CD4-positive, alpha-beta memory T cell (primary cell): ENCODE measurements around the gene PAQR7. TPM values are rescaled to one million over a fixed set of nuclear protein-coding genes. Genes with fewer than 3 reads are reported as not detected.

ENCODE experiments used
- CTCF ChIA-PET: fragments of 350-600 bp; sonication (Branson Sonifier 250); formaldehyde crosslinking; loops from one replicate; lab custom pipeline; 2021; ENCODE audit warnings: inconsistent platforms; ENCODE audit not compliant: partially characterized antibody; lab: Charles Lee
- POLR2A ChIA-PET: fragments of 350-600 bp; sonication (Branson Sonifier 250); formaldehyde crosslinking; loops from one replicate; lab custom pipeline; 2021; ENCODE audit not compliant: partially characterized antibody; lab: Charles Lee
- DNase-seq, 5 donors: peaks; one replicate each; pipeline versions ENCODE4 v3.0.0 to v3.0.0-alpha.2; 2020 to 2022; ENCODE audit warnings: mixed read lengths in 1 of 5
- H3K27ac ChIP-seq: one replicate; pipeline ENCODE4 v1.7.0; 2013; ENCODE audit warnings: low read depth, low read length
- H3K27me3 ChIP-seq: 2 replicates; pipeline ENCODE4 v1.7.0; 2013; ENCODE audit warnings: mild to moderate bottlenecking, low read length, moderate library complexity; ENCODE audit not compliant: insufficient read depth
- H3K36me3 ChIP-seq: 2 replicates; pipeline ENCODE4 v1.7.0; 2013; ENCODE audit warnings: mild to moderate bottlenecking, low read length, moderate library complexity; ENCODE audit not compliant: insufficient read depth
- H3K4me1 ChIP-seq: 2 replicates; pipeline ENCODE4 v1.7.0; 2013; ENCODE audit warnings: mild to moderate bottlenecking, low read length, moderate library complexity; ENCODE audit not compliant: insufficient read depth
- H3K4me3 ChIP-seq, 2 donors: one replicate each; pipeline ENCODE4 v1.7.0; 2013; ENCODE audit warnings: low read length in 2 of 2, mild to moderate bottlenecking in 1 of 2
- H3K9me3 ChIP-seq, 2 donors: one replicate each; pipeline ENCODE4 v1.7.0; 2013; ENCODE audit warnings: low read length in 2 of 2, control low read depth in 1 of 2; ENCODE audit not compliant: control insufficient read depth in 1 of 2
- H3K27ac Mint-ChIP-seq, 7 donors: one replicate each; pipeline ENCODE4 v1.8.0; 2020 to 2021; ENCODE audit warnings: mixed read lengths in 7 of 7, mild to moderate bottlenecking in 6 of 7, inconsistent platforms in 3 of 7, moderate library complexity in 3 of 7
- H3K27me3 Mint-ChIP-seq, 2 donors: one replicate each; pipeline ENCODE4 v1.8.0; 2020 to 2021; ENCODE audit warnings: mixed read lengths in 2 of 2
- H3K36me3 Mint-ChIP-seq, 2 donors: one replicate each; pipeline ENCODE4 v1.8.0; 2020 to 2021; ENCODE audit warnings: mixed read lengths in 2 of 2, inconsistent platforms in 1 of 2, mild to moderate bottlenecking in 1 of 2
- H3K4me1 Mint-ChIP-seq, 4 donors: one replicate each; pipeline ENCODE4 v1.8.0; 2020 to 2021; ENCODE audit warnings: mixed read lengths in 4 of 4, mild to moderate bottlenecking in 1 of 4
- H3K4me3 Mint-ChIP-seq, 8 donors: one replicate each; pipeline ENCODE4 v1.8.0; 2020 to 2021; ENCODE audit warnings: mixed read lengths in 8 of 8, mild to moderate bottlenecking in 7 of 8, moderate library complexity in 6 of 8, inconsistent platforms in 3 of 8
- H3K9me3 Mint-ChIP-seq, 8 donors: one replicate each; pipeline ENCODE4 v1.8.0; 2020 to 2021; ENCODE audit warnings: mixed read lengths in 8 of 8, mild to moderate bottlenecking in 5 of 8, inconsistent platforms in 3 of 8, moderate library complexity in 1 of 8
- intact Hi-C: fragments of 100-400 bp; cut with micrococcal nuclease; formaldehyde crosslinking; loops from one replicate; pipeline ENCODE4 v1.15.1; 2023
- polyA plus RNA-seq, 2 donors: library from polyadenylated mRNA; unstranded; fragments of 300-500 nt; fragmentation: Illumina TruSeq; gene quantifications; one replicate each; pipeline ENCODE4 v1.2.3, GENCODE V29; 2021
- total RNA-seq, 2 experiments: library from RNA; stranded (reverse); gene quantifications; one replicate each; pipeline ENCODE4 v1.2.3, GENCODE V29; 2021

PAQR7 gene
- total and polyA plus RNA-seq, 4 experiments from 2014 or later, result 0.29 to 2.6 (median 2.1) TPM; not detected in 1

GRCh38 chr1:25872713-25873112, 2.8 kb downstream of the PAQR7 start:
- ChIA-PET CTCF (no interaction called here), POLR2A (no interaction called here)
- H3K4me3 Mint-ChIP-seq, result no peak overlapping the region

GRCh38 chr1:25871704-25872494, 3.6 kb downstream of the PAQR7 start:
- peaks cover 4 to 13% (median 6%) of the 10 kb centered on the region in 4 donors for H3K4me1 Mint-ChIP-seq
- H3K9me3 ChIP-seq, result no peaks in the 10 kb centered on the region
- DNase-seq, result no peak
- CTCF ChIA-PET, result no interaction called here
- H3K27me3 ChIP-seq, result no peaks in the 10 kb centered on the region
- H3K27ac ChIP-seq, result no peak overlapping the region
- no peak overlapping the region for H3K4me3 ChIP-seq
- POLR2A ChIA-PET, result no interaction called here
- no peaks in the 10 kb centered on the region for H3K27me3 Mint-ChIP-seq
- H3K9me3 Mint-ChIP-seq, result no peaks in the 10 kb centered on the region
- H3K27ac Mint-ChIP-seq, result no peak overlapping the region
- peaks cover 10% of the 10 kb centered on the region for H3K4me1 ChIP-seq
- no peaks in the 10 kb centered on the region for H3K36me3 ChIP-seq
- no peaks in the 10 kb centered on the region for H3K36me3 Mint-ChIP-seq
- intact Hi-C loops, result no loop called here
- peak overlapping the region in 1 of 8 donors; percentile 39 for H3K4me3 Mint-ChIP-seq

More at GRCh38 chr1:25872713-25873112, 2.8 kb downstream of the PAQR7 start:
- Histone ChIP-seq H3K4me3 (no peak overlapping the region), H3K27me3 (no peaks in the 10 kb centered on the region), H3K27ac (no peak overlapping the region), H3K9me3 (no peaks in the 10 kb centered on the region), H3K36me3 (no peaks in the 10 kb centered on the region), H3K4me1 (peaks cover 10% of the 10 kb centered on the region)
- Mint-ChIP-seq H3K27ac (peak overlapping the region in 1 of 7 donors; percentile 29), H3K9me3 (no peaks in the 10 kb centered on the region), H3K36me3 (no peaks in the 10 kb centered on the region), H3K4me1 (peaks cover 4 to 13% (median 6%) of the 10 kb centered on the region in 4 donors), H3K27me3 (no peaks in the 10 kb centered on the region)
- DNase-seq, result no peak
- intact Hi-C loops, result no loop called here

- DNase-seq, result no peak
- Histone ChIP-seq H3K27me3 (no peaks in the 10 kb centered on the region), H3K4me1 (peaks cover 10% of the 10 kb centered on the region), H3K36me3 (no peaks in the 10 kb centered on the region), H3K27ac (no peak overlapping the region), H3K4me3 (no peak overlapping the region), H3K9me3 (no peaks in the 10 kb centered on the region)
- no peak overlapping the region for H3K4me3 Mint-ChIP-seq
- H3K36me3 Mint-ChIP-seq, result no peaks in the 10 kb centered on the region
- H3K27ac Mint-ChIP-seq, result no peak overlapping the region
- ChIA-PET CTCF (interaction anchor here (1.1 kb wide), 1 partner anchor 24 kb away, joined by 4 read pairs; no protein-coding TSS in a partner anchor), POLR2A (no interaction called here)
- intact Hi-C loops, result no loop called here
- H3K27me3 Mint-ChIP-seq, result no peaks in the 10 kb centered on the region
- H3K9me3 Mint-ChIP-seq, result no peaks in the 10 kb centered on the region
- peaks cover 4 to 10% (median 5%) of the 10 kb centered on the region in 4 donors for H3K4me1 Mint-ChIP-seq
Measured at GRCh38 chr1:25871086-25871703, 4.3 kb downstream of the PAQR7 start.

GRCh38 chr1:25870614-25871013, 4.9 kb downstream of the PAQR7 start:
- Histone ChIP-seq H3K36me3 (no peaks in the 10 kb centered on the region), H3K27me3 (no peaks in the 10 kb centered on the region), H3K4me1 (peaks cover 10% of the 10 kb centered on the region), H3K4me3 (no peak overlapping the region), H3K27ac (no peak overlapping the region), H3K9me3 (no peaks in the 10 kb centered on the region)
- no peaks in the 10 kb centered on the region for H3K27me3 Mint-ChIP-seq
- peaks cover 2 to 6% (median 5%) of the 10 kb centered on the region in 4 donors for H3K4me1 Mint-ChIP-seq
- intact Hi-C loops, result no loop called here
- no peaks in the 10 kb centered on the region for H3K9me3 Mint-ChIP-seq
- H3K27ac Mint-ChIP-seq, result no peak overlapping the region
- H3K4me3 Mint-ChIP-seq, result no peak overlapping the region
- ChIA-PET POLR2A (no interaction called here), CTCF (interaction anchor here (1.1 kb wide), 1 partner anchor 25 kb away, joined by 4 read pairs; no protein-coding TSS in a partner anchor)
- no peaks in the 10 kb centered on the region for H3K36me3 Mint-ChIP-seq
- no peak for DNase-seq

- no peak overlapping the region for H3K27ac ChIP-seq
- H3K36me3 Mint-ChIP-seq, result no peaks in the 10 kb centered on the region
- no peaks in the 10 kb centered on the region for H3K9me3 ChIP-seq
- H3K4me1 ChIP-seq, result peaks cover 10% of the 10 kb centered on the region
- H3K4me3 Mint-ChIP-seq, result no peak overlapping the region
- intact Hi-C loops, result no loop called here
- no peak overlapping the region for H3K4me3 ChIP-seq
- H3K9me3 Mint-ChIP-seq, result no peaks in the 10 kb centered on the region
- no peaks in the 10 kb centered on the region for H3K36me3 ChIP-seq
- CTCF ChIA-PET, result interaction anchor here (1.1 kb wide), 1 partner anchor 25 kb away, joined by 4 read pairs; no protein-coding TSS in a partner anchor
- H3K27ac Mint-ChIP-seq, result no peak overlapping the region
- H3K27me3 ChIP-seq, result no peaks in the 10 kb centered on the region
- H3K27me3 Mint-ChIP-seq, result no peaks in the 10 kb centered on the region
- peaks cover 2 to 4% (median 4%) of the 10 kb centered on the region in 4 donors for H3K4me1 Mint-ChIP-seq
- POLR2A ChIA-PET, result no interaction called here
- DNase-seq, result no peak
Measured at GRCh38 chr1:25869909-25870606, 5.5 kb downstream of the PAQR7 start.

- H3K27ac Mint-ChIP-seq, result no peak overlapping the region
- Histone ChIP-seq H3K27me3 (no peaks in the 10 kb centered on the region), H3K4me1 (no peaks in the 10 kb centered on the region), H3K36me3 (no peaks in the 10 kb centered on the region), H3K4me3 (no peak overlapping the region), H3K9me3 (no peaks in the 10 kb centered on the region), H3K27ac (no peak overlapping the region)
- H3K4me1 Mint-ChIP-seq, result no peaks in the 10 kb centered on the region
- H3K4me3 Mint-ChIP-seq, result no peak overlapping the region
- H3K9me3 Mint-ChIP-seq, result no peaks in the 10 kb centered on the region
- ChIA-PET POLR2A (interaction anchor here (0.6 kb wide), 1 partner anchor 263 kb away, joined by 3 read pairs; no protein-coding TSS in a partner anchor), CTCF (no interaction called here)
- no peaks in the 10 kb centered on the region for H3K27me3 Mint-ChIP-seq
- no peak for DNase-seq
- H3K36me3 Mint-ChIP-seq, result no peaks in the 10 kb centered on the region
- intact Hi-C loops, result no loop called here
Measured at GRCh38 chr1:25867210-25867991, 8.1 kb downstream of the PAQR7 start.
